Myocyte (in vitro differentiated cells): ENCODE measurements around the gene SDK1. TPM values are rescaled to one million over a fixed set of nuclear protein-coding genes. Genes with fewer than 3 reads are reported as not detected.
"Not testable (repeated sequence)": the region's sequence is repeated elsewhere in the genome, so short reads cannot be mapped to it uniquely, and the experiment has no call there.

Experiments
- DNase-seq: peaks from one replicate; pipeline ENCODE4 v3.0.0-alpha.2; 2012; ENCODE audit warnings: low read depth
- total RNA-seq: library from RNA; depleted of rRNA; stranded (reverse); fragments of >200 nt; gene quantifications from 2 replicates; pipeline ENCODE4 v1.2.3, GENCODE V29; 2014

The SDK1 gene
- total RNA-seq, 1 donor from 2014 or later, result 2.8 TPM

DNA sequence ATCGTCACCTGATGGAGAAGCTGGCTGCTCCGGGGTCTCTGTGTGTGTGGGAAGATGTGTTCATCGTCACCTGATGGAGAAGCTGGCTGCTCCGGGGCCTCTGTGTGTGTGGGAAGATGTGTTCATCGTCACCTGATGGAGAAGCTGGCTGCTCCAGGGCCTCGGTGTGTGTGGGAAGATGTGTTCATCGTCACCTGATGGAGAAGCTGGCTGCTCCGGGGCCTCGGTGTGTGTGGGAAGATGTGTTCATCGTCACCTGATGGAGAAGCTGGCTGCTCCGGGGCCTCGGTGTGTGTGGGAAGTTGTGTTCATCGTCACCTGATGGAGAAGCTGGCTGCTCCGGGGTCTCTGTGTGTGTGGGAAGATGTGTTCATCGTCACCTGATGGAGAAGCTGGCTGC is 959.1 kb downstream of the SDK1 start:
- DNase-seq, result not testable (repeated sequence)

DNA sequence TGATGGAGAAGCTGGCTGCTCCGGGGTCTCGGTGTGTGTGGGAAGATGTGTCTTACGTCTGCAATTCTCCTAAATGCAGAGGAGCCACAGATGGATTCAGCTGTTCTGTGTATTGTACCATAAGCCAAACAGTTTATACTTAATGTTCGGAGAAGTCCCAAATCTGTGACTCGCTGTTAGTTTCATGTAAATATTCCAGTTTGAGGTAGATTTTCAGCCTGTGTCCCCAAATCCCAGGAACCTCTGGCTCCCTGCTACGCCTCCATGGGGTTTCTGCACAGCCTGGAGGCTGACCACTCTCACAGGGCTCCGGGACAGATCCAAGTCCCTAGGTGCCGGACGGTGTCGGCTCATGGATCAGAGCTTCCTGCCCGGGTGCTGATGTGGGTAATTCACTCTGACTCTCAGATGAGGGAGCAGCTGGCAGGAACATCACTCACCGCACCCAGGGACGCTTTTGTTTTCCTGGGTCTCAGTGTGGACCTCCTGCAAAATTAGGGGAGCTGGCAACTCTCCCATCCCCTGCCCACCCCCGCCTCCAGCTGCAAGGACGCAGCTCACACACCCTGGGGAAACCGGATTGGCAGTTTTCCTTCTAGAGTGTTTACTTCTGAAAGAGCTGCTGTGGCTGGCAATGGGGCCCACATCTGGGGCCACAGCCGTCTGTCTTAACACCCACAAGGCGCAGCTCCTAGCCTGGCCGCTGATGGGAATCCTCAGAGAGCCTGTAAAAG is 960.0 kb downstream of the SDK1 start:
- peak; percentile 16 for DNase-seq

DNA sequence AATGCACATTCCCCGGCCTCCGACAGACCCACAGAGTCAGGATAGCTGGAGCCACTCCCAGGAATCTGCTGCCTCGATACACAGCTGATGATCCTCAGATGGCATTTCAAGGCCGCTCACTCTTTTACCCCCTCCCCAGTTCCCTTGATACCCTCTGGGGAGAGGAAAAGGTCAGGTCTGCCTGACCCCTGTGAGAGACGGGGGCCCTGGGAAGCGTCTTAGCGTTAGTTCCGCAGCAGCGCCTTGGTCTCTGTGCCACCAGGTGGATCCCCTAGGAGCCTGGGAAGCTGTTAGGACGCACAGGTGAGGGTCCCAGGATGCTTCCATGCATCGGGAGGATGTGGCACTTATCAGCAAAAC is 960.5 kb downstream of the SDK1 start:
- no peak for DNase-seq

DNA sequence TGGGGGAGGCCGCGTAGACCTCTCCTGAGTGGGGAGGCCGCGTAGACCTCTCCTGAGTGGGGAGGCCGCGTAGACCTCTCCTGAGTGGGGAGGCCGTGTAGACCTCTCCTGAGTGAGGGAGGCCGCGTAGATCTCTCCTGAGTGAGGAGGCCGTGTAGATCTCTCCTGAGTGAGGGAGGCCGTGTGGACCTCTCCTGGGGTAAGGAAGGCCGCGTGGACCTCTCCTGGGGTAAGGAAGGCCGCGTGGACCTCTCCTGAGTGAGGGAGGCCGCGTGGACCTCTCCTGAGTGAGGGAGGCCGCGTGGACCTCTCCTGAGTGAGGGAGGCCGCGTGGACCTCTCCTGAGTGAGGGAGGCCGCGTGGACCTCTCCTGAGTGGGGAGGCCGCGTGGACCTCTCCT is 963.2 kb downstream of the SDK1 start:
- not testable (repeated sequence) for DNase-seq

DNA sequence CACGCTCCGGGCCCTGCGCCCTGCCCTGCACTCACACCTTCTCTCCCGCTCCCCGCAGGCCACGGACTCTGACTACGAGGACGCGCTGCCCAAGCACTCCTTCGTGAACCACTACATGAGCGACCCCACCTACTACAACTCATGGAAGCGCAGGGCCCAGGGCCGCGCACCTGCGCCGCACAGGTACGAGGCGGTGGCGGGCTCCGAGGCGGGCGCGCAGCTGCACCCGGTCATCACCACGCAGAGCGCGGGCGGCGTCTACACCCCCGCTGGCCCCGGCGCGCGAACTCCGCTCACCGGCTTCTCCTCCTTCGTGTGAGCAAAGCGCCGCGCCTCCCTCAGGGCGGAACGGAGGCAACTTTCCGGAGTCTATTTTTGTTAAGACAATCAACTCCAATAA is 964.0 kb downstream of the SDK1 start:
- no peak for DNase-seq

DNA sequence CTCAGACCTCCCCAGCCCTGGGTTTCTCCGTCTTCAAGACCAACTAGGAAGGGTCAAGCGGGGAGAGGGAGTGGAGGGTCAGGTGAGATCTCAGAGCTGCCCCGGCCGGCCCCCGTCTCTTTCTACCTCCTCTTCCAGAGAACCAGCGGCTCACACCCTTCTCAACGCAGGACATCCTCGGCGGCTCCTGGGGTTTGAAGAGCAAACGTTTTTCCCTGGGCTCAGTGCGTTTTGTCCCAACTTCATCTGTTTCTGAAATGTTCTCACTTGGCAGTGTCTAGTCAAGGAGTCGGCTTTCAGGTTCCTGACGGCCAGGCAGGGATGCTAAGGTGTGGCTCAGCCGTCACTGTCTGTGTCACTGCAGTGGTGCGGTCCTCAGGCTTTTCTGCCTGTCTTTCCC is 964.6 kb downstream of the SDK1 start:
- DNase-seq, result no peak

DNA sequence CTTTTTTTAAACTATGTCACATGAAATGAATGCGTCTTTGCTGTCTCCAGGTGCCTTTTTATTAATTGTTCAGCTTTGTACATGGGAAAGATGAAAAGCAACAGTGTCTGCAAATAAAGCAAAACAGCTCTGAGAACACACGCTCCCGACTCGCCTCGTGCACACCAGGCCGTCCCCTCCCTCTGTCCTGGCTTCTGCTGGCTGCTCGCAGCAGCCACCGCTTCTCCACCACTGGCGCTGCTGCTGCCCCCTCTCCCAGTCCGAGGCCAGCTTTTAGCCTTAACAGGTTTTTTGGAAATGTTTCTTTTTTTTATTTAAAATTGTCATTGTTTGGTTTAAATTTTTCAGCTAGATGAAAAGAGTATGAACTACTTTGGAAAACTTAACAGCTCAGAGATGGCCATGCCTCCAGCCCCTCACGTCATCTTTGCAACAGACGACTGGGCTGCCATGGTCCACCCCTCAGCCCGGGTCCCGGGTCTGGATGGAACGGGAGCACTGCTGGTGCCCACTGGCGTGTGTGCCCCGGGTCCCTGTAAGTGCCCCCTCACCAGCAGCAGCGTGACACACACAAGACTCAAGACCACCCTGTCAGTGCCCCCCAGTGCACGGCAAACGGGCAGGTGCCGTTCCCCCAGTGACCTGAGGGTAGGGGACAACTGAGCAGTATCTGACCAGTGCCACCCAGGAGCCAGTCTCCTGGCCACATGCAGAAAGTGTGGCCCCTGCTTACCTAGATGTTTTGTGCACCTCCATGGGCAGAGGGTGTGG is 965.4 kb downstream of the SDK1 start:
- no peak for DNase-seq

DNA sequence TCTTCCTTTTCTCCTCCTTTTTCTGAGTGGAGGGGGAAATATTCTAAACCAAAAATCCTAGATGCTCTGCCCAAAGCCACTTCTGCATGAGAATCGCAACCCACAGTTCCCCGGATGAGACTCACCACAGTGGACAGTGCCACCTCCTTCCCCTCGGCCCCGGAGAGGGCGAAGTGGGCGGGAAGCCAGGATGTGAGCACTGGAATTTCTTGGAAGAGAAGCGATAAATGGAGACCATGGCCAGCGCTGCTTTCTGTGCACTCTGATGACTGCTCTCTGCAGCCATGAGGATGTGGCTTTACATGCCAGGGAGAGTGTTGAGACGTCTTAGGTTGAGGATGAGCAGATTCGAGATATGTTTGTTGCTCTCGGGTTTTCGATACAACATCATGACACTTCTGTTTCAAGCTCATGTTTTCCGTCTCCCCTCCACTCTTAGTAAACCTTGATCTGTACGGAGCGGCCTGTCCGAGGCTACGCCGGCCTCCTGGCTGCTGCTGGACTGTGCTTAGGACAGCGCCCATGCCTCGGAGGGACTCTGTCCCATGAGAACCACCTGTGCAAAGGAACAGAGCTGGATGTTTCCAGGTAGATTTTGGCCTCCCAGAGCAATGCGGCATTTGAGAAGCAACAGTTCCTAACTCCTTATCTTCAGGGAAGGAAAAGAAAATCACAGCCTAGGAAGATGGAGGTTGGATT is 966.4 kb downstream of the SDK1 start:
- no peak for DNase-seq

DNA sequence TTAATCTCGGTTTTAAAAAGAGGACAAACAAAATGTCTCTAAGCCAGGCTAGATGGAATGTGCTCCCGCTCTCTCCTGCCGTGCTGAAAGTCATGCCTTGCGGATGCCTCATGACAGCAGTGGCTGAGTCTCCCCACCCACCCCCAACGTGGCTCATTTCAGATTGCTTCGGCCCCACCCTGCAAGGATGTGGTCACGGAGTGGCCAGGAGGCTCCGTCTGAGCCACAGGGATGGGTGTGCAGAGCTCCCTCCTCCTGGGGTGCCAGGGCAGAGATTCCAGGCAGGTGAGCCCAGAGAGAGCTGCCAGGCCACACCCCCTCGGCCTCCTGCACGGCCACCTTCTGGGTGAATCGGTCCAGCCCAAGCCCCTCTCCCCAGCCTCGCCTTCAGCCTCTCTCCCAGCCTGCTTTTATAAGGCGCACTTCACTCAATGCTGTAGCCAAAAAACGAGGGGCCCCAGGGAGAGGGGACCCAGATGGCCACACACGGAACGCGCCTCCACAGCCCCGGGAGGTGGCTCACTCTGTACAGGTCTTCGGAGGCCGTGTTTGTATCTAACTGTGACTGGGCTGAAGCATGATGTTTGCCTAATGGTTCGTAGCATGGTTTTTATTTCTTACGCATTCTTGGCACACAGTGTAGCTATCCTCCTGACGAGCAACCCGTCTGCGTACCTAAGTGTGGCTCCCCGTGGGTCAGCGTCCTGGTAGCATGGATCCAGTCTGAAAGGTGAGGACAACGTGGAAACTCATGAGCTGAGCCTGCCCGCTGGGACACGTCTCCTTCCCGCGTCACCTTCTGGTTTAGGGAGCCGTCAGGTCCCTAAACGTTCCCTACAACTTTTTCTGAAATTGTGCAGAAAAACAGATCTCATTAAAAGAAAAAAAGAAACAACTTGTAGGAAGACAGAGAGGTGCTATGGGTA is 967.3 kb downstream of the SDK1 start:
- peak; percentile 19 for DNase-seq

DNA sequence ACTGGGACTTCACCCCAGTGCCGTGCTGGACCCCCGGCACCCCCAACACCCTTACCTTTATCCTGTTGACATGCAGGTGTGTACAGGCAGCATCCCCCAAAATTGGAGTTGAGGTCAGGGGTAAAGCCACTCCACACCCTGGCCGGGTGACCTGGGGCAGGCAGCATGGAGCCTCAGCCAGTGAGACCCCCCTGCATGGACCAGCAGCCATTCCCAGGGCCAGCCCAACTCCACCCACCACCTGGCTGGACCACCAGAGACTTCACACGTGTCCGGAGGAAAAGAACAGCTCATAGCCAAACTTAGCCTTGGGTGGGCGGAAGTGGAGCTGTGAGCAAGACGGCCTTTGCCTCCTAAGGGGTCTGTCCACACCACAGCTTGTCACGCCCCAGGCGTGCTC is 968.0 kb downstream of the SDK1 start:
- no peak for DNase-seq

DNA sequence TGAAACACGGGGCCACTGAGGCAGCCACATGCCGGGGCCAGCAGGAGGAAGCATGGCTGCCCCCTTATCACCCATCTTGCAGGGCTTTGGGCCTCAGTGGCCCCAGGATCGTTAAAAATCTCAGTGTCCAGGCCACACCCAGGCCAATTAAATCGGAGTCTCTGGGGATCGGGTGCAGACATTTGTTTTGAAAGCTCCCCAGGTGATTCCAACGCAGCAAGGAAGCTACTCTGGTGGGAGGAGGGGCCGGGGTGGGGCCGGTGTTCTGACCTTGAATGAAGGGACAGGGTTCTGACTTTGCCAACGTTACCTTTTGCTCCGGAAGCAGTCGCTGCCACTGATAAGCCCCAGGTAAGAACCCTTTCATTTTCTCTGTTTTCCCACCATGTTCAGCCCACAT is 968.7 kb downstream of the SDK1 start:
- no peak for DNase-seq

DNA sequence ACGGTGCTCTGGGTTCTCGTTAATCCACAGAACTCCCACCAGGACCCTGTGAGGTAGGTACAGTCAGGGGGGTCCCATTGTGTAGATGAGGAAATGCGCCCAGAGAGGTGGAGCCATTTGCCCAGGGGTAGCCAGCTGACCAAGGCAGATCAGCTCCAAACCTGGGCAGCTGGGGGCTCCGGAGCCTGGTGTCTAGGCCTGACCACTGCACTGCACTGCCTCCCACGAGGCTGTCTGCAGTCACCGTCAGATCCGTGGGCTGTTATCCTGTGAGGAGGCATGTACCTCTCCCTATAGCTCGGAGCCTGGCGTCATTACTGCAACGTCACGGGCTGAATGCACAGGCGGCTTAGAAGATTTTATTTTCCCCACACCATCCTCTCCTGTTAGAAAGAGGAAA is 969.2 kb downstream of the SDK1 start:
- no peak for DNase-seq

DNA sequence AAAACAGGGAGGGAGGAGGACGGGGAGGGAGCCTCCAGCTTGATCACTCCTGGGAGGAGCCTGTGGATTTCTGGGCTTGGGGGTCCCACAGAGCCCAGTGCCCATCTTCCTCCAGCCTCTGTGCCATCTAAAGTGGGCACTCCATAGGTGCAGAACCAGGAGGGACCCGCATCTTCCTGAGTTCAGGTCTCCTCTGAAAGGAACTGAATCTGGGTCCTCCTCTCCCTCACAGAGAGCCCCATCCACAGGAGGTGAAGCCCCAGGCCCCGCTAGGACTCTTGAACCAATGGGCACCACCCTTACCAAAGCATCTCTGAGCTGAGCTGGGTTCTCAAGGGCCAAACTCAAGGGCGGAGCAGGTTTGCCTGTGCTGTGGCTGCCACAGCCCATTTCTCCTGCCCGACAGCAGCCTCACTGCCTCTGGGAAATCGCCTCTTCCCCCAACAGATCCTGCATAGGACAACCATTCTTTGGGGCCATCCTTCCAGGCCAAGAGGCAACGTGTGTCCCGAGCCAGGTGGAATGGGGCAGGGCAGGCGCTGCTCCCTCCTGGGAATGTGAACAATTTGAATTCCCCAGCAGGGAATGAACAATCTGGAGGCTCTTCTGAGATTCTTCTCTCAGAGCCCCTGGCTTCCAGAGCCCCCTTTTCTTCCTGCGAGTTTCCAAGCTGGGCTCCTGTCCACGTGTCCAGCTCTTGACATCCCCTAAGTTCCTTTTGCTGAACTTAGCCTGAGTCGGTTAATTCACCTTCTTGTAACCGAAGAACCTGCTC is 970.1 kb downstream of the SDK1 start:
- no peak for DNase-seq

DNA sequence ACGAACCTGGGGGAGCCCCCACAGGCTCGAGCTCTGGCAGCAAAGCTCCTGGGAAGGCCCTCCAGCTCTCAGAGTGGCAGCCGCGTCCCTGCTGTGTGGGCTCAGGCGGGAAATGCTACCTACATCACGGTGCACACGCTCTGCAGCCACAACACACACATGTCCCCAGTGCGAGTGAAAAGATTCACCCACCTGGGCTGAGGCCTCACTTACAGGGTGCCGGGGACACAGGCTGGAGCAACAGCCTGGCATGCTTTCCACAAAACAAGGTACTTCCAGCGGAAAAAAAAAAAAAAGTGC is 970.6 kb downstream of the SDK1 start:
- DNase-seq, result no peak

DNA sequence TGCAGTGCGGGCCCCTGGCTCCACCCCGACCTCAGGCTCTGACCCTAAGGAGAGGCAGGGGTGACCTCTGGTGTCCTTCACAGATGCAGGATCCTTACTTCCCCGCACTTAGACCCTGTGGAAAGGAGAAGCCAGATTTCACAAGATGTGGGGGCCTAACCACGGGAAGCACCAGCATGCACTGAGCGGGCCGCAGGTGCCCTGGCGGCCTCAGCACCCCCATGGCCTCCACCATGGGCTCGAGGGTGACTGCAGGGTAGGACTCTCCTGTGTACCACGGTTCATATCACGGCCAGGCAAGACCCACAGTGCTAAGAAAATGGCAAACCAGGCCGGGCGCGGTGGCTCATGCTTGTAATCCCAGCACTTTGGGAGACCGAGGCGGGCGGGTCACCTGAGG is 971.1 kb downstream of the SDK1 start:
- no peak for DNase-seq

DNA sequence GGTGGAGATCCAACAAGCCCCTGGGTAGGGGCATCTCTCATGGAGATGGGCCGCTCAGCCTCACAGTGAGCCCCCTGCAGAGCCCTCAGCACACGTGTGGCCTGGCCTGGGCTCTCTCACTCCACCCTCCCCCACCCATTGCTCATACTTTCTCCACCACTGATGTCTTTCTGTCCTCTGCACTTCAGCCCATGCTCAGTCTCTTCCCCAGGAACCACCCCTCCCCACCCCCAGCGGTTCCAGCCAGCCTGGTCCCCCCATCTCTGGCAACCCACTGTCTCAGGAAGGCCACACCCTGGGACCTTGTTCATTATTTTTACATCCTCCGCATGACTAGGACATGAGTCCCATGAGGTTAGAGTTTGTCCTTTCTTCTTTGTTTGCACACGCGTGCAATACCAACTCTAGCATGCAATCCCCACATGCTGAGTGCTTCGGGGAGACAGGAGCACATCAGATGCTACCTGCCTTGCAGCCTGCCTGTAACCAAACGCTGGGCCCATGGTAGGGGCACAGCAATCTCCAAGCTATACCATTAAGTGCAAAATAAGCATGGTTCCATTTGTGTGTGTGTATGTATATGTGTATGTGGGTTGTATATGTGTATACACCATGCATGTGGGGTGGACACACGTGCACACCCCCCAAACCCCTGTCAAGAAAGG is 972.6 kb downstream of the SDK1 start:
- DNase-seq, result no peak

DNA sequence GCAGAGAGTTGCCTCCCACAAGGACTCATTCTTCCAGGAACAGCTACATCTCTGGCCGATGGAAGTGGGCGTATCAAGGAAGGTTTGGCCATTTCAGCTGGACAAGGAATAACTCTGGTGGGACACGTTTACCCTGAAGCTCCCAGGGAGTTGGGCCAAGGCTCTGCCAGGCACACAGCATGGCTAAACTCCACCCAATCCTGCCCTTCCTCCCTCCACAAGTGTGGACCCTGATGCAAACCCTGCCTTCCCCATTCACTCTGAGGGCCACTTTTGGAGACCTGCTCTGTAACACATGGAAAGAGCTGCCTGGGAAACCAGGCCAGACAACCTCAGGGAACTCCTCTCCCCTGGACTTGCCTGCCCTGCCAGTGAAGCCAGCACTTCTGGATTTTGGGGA is 973.2 kb downstream of the SDK1 start:
- DNase-seq, result no peak

DNA sequence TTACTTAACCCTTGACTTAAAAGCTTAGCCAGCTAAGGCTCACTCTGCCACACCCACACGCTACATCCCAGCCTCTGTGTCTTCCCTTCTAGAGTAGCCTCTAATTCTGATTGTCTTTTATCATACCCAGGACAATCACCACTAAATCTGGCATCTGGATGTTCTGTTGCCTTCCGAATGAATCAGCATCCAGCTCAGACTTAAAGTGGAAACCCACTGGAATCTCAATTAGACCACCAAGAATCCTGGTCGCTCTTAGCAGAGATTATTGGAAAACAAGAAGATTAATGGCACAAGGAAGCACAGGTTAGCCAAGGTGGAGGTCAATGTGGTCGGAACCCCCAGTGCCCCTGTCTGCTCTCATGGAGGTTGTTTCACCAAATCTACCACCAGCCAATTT is 976.9 kb downstream of the SDK1 start:
- DNase-seq, result peak; percentile 79

DNA sequence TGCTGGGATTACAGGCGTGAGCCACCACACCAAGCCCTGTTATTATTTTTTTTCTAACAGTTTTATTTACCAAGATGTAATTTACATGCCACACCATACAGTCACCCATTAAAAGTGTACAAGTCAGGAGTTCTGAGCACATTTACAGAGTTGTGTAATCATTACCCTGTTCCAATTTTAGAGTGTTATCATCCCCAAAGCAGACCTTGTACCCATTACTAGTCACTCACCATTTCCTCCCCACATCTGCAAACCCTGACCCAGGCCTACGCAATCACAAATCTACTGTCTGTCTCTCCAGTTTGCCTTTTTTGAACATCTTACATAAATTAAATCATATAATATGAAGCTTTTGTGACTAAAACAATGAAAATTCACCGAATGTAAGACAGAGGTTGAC is 978.2 kb downstream of the SDK1 start:
- no peak for DNase-seq
